Mesenteric fat pad (tissue), 1 donor: ENCODE results near the gene PTPN14. TPM values are rescaled to one million over a fixed set of nuclear protein-coding genes. Genes with fewer than 3 reads are reported as not detected.

Experiments
- DNase-seq: peaks from one replicate; pipeline ENCODE4 v3.0.0-alpha.2; 2020; ENCODE audit warnings: low spot score
- total RNA-seq: library from RNA; stranded (reverse); fragmentation: NEBNext Ultra II Directional; extraction: Animal tissue kit (Norgen Biotek cat#: 25700); gene quantifications from one replicate; pipeline ENCODE4 v1.2.1, GENCODE V29; 2021
- donor health status: DM: yes; HTN: yes; CAD: no.

The PTPN14 gene
- total RNA-seq, 1 donor from 2014 or later, result 47.6 TPM

- DNase-seq, result no peak
These were observed 92.9 kb downstream of the PTPN14 start for GRCh38 chr1:214458541-214458940.

- DNase-seq, result no peak
These were observed 95.2 kb downstream of the PTPN14 start for GRCh38 chr1:214455971-214456867.

GRCh38 chr1:214455479-214455878, 95.9 kb downstream of the PTPN14 start:
- DNase-seq, result no peak

- no peak for DNase-seq
These were observed 96.6 kb downstream of the PTPN14 start for GRCh38 chr1:214454569-214455396.

GRCh38 chr1:214453109-214453722, 98.2 kb downstream of the PTPN14 start:
- DNase-seq, result no peak

GRCh38 chr1:214452152-214452784, 99.1 kb downstream of the PTPN14 start:
- no peak for DNase-seq

- no peak for DNase-seq
These were observed 99.8 kb downstream of the PTPN14 start for GRCh38 chr1:214451596-214451995.

- no peak for DNase-seq
These were observed 102.0 kb downstream of the PTPN14 start for GRCh38 chr1:214449371-214449770.

GRCh38 chr1:214448536-214448935, 102.9 kb downstream of the PTPN14 start:
- no peak for DNase-seq

- no peak for DNase-seq
These were observed 103.9 kb downstream of the PTPN14 start for GRCh38 chr1:214447557-214447871.

GRCh38 chr1:214446772-214447556, 104.4 kb downstream of the PTPN14 start:
- no peak for DNase-seq

- DNase-seq, result no peak
These were observed 105.4 kb downstream of the PTPN14 start for GRCh38 chr1:214445831-214446614.

- no peak for DNase-seq
These were observed 106.2 kb downstream of the PTPN14 start for GRCh38 chr1:214445199-214445598.

- no peak for DNase-seq
These were observed 107.0 kb downstream of the PTPN14 start for GRCh38 chr1:214444182-214444939.

GRCh38 chr1:214441119-214441518, 110.3 kb downstream of the PTPN14 start:
- DNase-seq, result no peak

- no peak for DNase-seq
These were observed 111.0 kb downstream of the PTPN14 start for GRCh38 chr1:214440219-214440965.

GRCh38 chr1:214439352-214440119, 111.9 kb downstream of the PTPN14 start:
- no peak for DNase-seq

GRCh38 chr1:214438530-214438929, 112.9 kb downstream of the PTPN14 start:
- no peak for DNase-seq
